Measurements from ENCODE around the gene RPS28.
A peak's percentile ranks its signal among the peaks of the same experiment; 100 is the strongest.
"Not testable (repeated sequence)": the region's sequence is repeated elsewhere in the genome, so short reads cannot be mapped to it uniquely, and the experiment has no call there.

Gene RPS28

DNA sequence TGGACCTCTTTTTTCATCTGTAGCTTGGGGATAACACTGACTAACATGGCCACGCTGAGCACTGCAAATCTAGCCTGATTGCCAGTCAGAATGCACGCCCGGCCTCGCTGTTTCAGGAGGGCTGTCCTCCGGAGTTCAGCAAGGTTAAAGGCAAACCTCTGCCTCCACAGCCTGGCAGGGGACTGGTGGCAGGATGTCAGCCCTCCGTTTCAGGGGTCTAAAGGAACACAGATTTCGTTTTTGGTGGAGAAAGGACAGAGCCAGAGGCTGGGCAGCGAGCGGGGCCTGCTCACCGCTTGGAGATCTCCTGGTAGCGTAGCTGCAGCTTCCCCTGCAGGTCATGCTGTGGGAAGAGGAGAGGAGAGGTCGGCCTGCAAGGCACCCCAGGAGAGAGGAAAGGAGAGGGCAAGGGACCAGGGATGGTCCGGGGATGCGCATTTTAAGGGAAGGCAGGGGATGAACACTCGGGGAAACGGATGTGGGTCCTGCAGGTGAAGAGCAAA is 681 bp upstream of the RPS28 start:
- DNase-seq = no peak

DNA sequence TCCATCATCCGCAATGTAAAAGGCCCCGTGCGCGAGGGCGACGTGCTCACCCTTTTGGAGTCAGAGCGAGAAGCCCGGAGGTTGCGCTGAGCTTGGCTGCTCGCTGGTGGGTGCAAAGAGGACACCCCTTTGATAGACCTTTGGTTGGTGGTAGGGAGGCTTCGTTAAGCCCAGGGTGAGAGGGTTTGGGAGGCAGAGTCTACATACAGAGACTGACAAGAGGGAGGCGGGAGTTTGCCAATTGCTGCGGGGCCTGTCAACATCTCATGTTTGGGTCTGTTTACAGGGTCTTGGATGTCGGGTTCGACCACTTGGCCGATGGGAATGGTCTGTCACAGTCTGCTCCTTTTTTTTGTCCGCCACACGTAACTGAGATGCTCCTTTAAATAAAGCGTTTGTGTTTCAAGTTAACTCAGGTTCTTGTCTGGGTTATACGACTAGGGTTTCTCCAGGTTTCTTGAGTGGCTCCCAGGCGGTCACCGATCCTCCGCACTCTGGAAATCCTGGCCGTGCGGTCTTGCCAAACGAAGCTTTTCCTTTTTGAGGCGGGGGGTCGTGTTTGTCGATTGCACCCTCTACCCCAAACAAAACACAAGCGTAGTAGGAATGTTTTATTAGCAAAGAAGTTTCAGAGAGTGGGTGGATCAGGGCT is 816 bp downstream of the RPS28 start:
- DNase-seq = no peak

DNA sequence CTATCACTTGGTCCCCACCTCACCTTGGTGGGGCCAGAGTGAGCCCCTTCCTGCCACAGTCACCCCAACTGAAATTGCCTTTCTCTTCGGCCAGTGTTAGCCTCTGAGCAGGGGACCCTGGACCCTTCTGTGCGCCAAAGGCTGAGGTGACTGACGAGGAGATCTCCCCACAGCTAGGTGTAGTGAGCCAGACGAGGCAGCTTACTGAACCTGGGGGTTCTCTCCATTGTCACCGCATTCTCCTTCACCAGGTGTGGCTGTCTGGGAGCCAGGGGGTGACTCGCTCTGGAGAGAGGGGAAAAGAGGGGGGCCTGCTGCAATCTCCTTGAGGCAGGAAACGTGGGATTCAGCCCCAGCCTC is 1.3 kb downstream of the RPS28 start:
- DNase-seq = no peak

DNA sequence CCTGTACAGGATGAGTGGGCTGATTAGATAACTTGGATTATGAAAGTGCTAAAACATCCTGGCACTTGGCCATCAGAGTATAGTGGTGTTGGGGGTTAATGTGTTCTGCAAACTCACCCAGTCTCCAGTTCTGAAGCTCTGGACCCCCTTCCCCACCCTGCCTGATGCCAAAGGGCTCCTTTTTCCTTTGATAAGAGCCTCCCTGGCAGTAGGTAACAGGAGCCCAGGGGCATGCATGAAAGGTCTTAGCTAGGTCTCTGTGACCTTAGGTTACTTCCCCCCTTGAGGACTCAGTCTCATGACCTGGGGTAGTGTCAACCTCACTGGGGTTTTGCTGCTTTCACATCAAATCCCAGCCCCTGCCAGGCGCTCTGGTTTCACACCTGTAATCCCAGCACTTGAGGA is 2.5 kb downstream of the RPS28 start:
- DNase-seq = no peak

DNA sequence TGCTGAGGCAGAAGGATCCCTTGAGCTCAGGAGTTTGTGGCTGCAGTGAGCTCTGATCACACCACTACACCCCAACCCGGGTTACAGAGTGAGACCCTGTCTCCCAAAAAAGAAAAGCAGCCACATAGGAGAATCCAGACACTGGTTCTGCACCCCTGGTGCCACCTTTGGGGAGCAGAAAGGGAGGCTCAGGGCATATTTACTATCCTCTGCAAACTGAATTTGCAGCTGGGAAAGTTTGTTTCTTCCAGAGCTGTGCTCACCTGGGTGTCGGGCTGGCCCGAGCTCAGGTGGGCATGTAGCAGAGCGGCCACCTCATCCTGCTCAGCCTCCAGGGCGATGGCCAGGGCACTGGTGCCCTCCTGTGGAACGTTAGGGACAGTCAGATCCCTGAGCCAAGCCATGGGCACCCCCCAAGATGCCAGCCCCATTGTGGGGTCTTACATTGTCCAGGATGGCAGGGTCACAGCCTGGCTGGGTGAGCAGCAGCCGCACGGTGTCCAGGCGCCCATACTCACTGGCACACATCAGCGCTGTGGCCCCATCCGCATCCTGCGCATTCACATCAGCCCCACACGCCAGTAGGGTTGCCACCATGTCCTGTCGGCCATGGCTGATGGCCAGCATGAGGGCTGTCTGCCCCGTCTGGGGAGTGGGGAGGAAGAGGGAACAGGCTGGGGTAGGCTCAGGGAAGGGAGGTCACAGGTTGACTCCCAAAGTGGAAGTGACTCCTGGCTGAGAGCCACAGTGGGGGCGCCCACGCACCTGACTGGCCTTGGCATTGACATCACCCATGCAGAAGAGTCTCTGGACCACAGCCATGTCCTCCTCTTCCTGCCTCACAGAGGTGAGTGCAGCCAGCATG is 3.1 kb downstream of the RPS28 start:
- DNase-seq = no peak

DNA sequence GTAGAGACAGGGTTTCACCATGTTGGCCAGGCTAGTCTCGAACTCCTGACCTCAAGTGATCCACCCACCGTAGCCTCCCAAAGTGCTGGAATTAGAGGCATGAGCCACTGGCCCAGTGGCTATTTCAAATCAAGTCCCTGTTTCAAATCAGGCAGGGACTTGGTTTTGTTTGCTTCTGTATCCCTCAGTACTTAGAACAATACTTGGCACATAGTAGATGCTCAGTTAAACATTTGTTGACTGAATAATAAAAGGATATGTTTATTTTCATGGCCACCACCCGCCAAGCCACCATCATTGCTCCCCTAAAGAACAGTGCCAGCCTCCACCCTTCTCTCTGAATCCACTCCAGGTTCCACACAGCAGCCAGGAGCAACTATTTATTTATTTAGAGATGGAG is 4.2 kb downstream of the RPS28 start:
- DNase-seq = no peak

DNA sequence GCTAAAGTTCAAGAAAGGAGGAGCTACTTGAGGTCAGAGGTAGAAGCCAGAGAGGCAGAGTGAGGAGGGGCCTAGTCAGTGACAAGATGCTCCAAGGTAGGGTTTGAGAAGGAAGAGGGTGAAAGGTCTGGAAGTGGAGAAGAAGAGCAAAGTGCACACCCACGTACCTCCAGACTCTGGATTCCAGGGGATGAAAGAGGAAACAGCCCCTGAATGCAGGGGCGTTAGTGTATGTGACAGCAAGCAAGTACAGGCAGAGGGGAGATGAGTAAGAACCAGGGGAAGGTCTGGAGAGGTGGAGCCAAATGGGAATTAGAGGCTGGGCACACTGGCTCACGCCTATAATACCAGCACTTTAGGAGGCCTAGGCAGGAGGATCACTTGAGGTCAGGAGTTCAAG is 8.7 kb downstream of the RPS28 start:
- no peak for DNase-seq

DNA sequence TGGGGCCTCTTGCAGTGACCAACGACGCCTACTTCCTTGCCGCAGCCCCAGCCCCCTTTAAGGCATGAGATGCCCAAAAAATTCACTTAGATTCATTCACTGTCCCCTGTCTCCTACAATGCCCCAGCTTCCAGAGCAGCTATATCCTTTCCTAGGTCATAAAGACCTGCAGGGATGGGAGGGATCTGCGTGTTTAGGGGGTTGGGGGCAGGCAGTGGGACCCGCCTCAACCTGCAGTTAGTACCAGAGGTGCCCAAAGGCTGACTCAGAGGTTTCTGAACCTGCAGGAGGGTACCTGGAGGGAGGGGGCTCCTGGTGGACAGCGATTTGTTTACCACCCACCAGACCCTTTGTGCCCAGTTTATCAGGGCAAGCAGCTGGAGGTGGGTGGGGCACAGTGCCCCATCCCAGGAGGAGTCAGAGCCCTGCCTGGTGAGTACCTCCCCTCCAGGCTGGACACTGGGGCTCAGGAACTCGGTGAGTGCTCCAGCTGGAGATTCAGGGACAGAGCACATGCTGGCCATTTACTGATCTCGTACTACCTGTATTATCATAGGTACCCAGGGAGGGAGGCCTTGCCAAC is 10.1 kb downstream of the RPS28 start:
- no peak for DNase-seq

DNA sequence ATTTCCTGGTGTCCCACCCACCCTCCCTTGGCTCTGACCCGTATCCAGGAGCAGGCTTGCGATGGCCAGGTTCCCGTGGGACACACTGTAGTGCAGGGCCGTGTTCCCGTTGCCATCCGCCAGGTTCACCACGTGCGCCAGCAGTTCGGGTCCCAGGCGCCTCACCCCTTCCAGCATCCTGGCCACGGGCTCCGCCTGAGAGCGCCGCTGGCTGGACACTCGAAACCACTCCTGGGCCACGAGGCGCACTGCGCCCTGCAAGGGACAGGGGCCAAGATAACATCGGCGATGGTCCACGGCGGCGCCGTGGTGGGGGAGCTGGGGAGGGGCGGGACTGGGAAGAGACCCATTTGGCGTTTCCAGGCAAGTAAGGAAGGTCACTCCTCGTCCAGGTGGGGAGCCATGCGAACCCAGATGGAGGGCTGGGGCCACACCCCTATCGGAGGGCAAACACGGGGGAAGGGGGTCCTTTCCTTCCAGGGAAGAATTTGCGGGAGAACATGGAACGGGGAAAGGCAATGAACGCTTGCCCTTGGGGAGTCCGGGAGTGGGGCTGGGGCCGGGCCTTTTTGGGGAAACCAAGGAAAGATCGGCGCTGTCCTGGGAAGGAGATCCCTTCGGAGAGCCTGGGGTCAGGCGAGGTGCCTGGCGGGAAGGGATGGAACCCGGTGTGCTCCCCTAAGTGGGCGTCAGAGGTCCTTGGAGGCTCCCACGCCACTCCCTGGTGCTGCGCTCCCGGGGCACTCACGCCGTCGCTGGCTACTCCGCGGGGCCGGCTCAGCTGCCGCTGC is 11.9 kb downstream of the RPS28 start:
- no peak for DNase-seq

DNA sequence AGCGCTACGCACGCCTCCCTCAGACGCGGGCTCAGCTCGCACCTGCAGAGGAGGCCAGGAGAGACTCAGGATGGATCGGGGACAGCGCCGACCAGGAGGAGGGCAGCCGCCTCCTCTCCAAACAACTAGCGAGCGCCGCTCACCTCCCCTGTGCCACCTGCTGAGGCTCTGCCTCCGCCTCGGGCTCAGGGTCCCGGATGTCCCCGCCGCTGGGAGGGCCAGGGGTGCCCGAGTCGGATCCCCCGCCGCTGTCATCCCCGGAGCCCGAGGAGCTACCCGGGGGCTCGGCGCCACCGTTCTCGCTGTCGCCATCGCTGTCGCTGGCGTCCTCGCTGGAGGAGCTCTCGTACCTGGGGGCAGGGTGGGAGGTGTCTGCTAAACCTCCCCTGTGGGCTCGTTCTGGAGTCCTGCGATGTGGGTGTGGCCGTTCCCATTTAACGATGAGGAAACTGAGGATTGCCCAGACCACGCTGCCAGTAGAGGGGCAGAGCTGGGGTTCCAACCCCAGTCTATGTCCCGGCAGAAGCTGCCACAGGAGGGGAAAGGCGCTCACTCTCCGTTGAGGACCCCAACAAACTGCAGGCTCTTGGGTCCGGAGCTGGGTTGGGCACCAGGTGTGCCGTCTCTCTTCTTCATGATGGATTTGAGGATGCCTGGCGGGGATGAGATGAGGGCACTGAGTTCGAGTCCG is 12.6 kb downstream of the RPS28 start:
- DNase-seq = no peak

DNA sequence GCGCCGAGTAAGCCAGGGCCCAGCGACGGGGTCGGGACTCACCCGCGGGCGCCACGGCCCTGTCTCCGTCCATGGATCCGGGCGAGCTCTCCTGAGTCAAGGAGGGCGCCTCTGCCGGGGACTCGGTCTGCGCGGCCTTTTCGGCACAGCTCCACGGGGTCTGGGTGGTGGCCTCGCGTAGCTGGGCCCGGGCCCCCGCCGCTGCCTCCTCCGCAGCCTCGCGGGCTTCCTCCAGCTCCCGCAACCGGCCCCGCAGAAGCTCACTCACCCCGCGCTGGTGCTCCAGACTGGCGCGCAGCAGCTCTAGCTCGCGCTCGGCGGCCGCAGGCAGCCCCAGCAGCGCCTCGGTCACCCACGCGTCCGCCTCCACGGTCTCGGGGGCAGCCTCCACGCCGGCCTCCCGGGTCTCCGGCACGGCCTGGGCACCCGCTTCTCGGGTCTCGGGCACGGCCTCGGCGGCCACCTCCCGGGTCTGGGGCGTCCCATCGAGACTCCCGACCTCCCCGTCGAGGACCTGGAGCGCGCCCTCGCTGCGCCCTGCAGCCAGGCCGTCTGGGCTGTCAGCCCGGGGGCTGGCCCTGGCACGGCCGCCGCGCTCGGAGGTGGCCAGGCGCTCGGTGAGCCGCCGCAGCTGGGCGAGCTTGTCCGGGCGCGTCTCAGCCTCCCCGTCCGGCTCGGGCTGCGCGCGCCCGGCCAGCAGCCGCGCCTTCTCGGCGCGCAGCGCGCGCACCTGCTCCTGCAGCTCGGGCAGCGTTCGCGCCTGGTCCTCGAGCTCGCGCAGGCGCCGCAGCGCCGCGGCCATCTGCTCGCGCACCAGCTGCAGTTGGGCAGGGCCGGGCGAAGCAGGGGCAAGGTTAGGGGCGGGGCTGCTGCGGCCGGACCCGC is 13.4 kb downstream of the RPS28 start:
- peak; percentile 44 for DNase-seq

DNA sequence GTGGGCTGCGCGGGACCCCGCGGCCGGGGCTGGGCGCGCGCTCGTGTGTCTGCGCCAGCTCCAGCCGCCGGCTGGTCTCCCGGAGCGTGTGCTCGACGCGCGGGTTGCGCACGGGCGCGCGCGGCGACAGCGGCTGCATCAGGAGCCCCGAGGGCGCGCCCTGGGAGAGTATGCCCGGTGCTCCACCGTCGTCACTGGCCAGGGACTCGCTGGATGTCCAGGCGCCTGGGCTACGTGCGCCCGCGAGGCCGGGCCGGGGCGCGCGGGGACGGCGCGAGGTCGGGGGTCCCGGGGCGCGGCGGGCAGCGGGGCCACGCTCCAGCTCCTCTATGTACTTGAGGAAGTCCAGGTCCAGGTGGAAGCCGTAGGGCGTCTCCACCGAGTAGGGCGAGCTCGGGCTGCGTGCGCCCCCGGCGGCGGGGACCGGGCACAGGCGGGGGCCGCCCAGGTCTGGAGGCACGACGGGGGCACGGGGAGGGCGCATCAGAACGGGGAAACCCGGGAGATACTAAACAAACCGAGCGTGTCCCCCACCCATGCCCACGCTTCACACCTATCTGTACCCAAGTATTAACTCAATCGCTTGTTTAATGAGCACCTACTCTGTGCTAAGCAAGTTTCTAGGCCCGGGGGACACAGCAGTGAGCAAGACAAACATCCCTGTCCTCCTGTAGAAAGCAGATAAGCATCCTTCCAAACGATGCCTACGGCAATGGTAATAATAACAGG is 14.2 kb downstream of the RPS28 start:
- no peak for DNase-seq

DNA sequence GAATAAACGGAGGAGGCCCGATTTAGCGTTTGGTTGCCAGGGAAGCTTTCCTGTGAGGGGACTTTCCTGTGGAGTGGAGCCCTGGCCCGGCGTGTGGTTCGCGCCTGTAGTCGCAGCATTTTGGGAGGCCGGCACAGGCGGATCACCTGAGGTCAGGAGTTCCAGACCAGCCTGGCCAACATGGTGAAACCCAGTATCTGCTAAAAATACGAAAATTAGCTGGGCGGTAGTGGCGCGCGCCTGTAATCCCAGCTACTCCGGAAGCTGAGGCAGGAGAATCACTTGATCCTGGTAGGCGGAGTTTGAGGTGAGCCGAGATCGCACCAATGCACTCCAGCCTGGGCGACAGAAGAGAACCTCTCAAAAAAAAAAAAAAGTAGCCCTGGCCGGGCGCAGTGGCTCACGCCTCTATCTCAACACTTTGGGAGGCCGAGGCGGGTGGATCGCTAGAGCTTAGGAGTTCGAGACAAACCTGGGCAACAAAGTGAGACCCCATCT is 14.8 kb downstream of the RPS28 start:
- DNase-seq = no peak

DNA sequence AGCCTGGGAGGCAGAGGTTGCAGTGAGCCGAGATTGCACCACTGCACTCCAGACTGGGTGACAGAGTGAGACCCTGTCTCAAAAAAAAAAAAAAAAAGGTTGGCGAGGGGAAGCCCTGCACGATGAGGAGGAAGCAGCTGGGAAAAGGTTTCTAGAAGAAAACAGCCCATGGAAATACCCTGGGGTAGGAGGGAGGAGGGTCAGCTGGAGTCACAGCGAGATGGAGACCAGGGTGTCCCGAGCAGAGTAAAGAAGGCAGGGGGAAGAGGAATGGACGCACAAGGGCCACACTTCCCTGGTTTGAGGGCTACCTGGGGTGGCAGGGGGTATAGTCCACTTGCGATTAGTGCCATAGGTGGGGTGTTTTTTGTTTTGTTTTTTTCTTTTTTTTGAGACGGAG is 15.4 kb downstream of the RPS28 start:
- DNase-seq = no peak

DNA sequence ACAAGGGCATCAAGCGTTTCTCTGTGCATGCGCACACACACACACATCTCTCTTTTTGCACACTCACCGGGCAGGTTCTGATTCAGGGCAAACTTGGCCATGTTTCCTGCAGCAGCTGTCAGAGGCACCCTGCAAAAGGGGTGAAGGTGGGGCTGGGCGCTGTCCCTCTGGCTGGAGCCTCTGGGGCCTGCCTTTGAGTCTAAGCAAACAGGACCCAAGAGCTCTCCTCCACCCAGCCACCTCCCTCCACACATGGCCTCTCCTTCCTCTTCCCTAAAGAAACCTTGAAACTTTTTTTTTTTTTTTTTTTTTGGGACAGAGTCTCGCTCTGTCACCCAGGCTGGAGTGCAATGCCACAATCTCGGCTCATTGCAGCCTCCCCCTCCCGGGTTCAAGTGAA is 16.4 kb downstream of the RPS28 start:
- DNase-seq = no peak

DNA sequence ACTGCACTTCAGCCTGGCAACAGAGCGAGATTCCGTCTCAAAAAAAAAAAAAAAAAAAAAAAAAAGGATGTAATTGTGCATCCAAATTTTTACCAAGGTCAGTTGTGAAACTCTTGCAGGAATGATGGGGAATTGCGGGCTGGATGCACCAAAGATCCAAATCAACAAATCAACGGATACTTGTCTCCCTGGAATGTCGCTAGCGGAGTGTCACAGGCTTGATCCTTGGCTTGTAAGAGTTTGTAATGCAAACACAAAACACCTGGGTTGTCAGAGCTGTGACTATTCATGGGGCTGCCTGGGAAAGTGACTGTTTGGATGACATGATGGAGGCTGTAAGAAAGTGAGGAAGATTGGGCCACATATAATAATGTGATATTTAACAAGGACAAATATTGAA is 17.5 kb downstream of the RPS28 start:
- DNase-seq = no peak

DNA sequence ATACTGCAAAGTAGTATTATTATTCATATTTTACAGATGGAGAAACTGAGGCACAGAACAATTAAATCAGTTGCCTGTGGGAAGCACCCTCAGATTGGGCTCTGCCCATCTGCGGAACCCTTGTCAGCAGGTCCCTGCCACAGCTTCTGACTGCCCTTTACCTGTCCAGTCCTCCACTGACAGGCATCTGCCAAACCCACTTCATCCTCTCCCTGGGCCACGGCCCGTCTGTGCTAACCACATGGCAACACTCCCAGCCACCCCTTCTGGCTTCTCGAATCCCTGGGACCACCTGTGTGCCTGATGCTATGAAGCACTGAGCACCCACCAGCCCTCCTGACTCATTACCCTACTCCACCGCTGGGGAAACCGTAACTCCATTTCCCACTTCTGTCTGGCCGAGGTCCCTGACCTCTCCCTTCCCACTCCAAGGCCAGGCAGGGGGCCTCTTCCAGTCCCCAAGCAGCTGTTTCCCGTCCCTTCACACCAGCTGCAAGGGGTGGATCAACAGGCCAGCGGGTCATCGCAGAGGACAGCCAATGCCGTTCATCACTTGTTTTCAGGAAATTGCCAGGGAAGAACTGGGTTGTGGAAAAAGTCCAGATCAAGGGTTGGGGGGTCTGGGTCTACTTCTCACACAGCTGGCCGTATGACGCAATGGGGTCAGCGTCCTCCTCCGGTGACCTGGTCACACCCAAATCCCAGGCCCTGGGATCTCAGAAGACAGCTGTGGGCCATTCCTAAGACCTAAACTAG is 19.2 kb downstream of the RPS28 start:
- DNase-seq = no peak

DNA sequence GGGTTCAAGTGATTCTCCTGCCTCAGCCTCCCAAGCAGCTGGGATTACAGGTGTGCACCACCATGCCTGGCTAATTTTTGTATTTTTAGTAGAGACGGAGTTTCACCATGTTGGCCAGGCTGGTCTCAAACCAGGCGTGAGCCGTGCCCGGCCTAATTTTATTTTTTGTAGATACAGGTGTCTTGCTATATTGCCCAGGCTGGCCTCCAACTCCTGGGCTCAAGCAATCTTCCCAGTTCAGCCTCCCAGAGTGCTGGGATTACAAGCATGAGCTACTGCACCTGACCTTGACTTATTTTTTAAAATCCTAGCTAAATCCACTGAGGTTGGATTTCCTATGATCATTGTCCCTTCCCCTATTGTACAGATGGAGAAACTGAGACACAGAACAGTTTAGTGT is 20.2 kb downstream of the RPS28 start:
- not testable (repeated sequence) for DNase-seq

DNA sequence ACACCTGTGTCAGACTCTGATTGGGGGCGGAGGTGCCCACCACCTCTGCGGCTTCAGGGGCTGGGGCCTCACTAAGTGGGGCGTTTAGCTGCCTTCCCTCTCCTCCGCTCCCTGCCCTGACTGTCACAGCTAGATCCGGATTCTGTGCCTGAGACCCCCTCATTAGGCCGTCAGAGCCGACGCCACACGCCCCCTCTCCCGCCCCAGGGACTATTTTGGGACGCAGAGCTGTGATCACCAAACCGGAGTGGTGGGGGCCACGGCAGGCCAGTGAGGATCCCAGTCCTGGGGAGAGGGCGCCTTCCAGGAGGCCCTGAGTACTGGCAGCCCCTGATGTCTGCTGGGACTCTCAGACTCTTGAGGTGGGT is 21.0 kb downstream of the RPS28 start:
- no peak for DNase-seq
